ENCODE results near the gene CCNI.
A peak's percentile ranks its signal among the peaks of the same experiment; 100 is the strongest.
"Not testable (repeated sequence)": the region's sequence is repeated elsewhere in the genome, so short reads cannot be mapped to it uniquely, and the experiment has no call there.

Gene CCNI

GRCh38 chr4:77075869-77076799 is at the start of gene CCNI:
Gene CCNI (minus strand): TSS chr4:77075989. CDS start chr4:77066362, 9,627 bp downstream.
- DNase-seq = peak; percentile 87

- DNase-seq = no peak
These were observed 48.8 kb upstream of the CCNI start for GRCh38 chr4:77124576-77124975.

- no peak for DNase-seq
These were observed 47.6 kb upstream of the CCNI start for GRCh38 chr4:77123411-77123810.

GRCh38 chr4:77122656-77123055 is 46.9 kb upstream of the CCNI start:
- DNase-seq = no peak

GRCh38 chr4:77121736-77122240 is 46.0 kb upstream of the CCNI start:
- no peak for DNase-seq

- no peak for DNase-seq
These were observed 45.2 kb upstream of the CCNI start for GRCh38 chr4:77120886-77121508.

- no peak for DNase-seq
These were observed 41.9 kb upstream of the CCNI start for GRCh38 chr4:77117721-77118120.

- DNase-seq = no peak
These were observed 37.3 kb upstream of the CCNI start for GRCh38 chr4:77113069-77113468.

- no peak for DNase-seq
These were observed 34.9 kb upstream of the CCNI start for GRCh38 chr4:77110730-77111129.

GRCh38 chr4:77104791-77105540 is 29.2 kb upstream of the CCNI start:
- peak; percentile 10 for DNase-seq

- DNase-seq = no peak
These were observed 28.6 kb upstream of the CCNI start for GRCh38 chr4:77104388-77104787.

GRCh38 chr4:77100234-77100633 is 24.4 kb upstream of the CCNI start:
- DNase-seq = no peak

- no peak for DNase-seq
These were observed 21.8 kb upstream of the CCNI start for GRCh38 chr4:77097611-77098010.

- DNase-seq = peak; percentile 29
These were observed 19.5 kb upstream of the CCNI start for GRCh38 chr4:77095101-77095821.

GRCh38 chr4:77094496-77094895 is 18.7 kb upstream of the CCNI start:
- DNase-seq = no peak

GRCh38 chr4:77093401-77093800 is 17.6 kb upstream of the CCNI start:
- DNase-seq = no peak

- no peak for DNase-seq
These were observed 17.2 kb upstream of the CCNI start for GRCh38 chr4:77092975-77093374.

- no peak for DNase-seq
These were observed 14.1 kb upstream of the CCNI start for GRCh38 chr4:77089866-77090265.

GRCh38 chr4:77087027-77087426 is 11.2 kb upstream of the CCNI start:
- DNase-seq = not testable (repeated sequence)

GRCh38 chr4:77084019-77084639 is 8.3 kb upstream of the CCNI start:
- DNase-seq = no peak

- no peak for DNase-seq
These were observed 7.3 kb upstream of the CCNI start for GRCh38 chr4:77082886-77083608.
